Heart left ventricle (tissue), 16 donors: ENCODE measurements around the gene CUX1. TPM values are rescaled to one million over a fixed set of nuclear protein-coding genes. Genes with fewer than 3 reads are reported as not detected.
A peak's percentile ranks its signal among the peaks of the same experiment; 100 is the strongest.

Experiments
- ATAC-seq, 4 donors: fragments of 200-7000 bp; cut with Tn5 transposase; one replicate each; pipeline ENCODE4 v1.9.1; 2020 to 2022; ENCODE audit warnings: moderate library complexity in 4 of 4, mild to moderate bottlenecking in 3 of 4, moderate number of reproducible peaks in 1 of 4
- DNase-seq, 5 donors: peaks; one replicate each; pipeline ENCODE4 v3.0.0-alpha.2; 2020
- H3K27ac ChIP-seq, 12 donors: fragments of 200-600 bp; sonication (generic) in 4 of 12; one replicate each; pipeline versions ENCODE4 v1.5.0 to v1.8.0; 2016 to 2022; ENCODE audit warnings: mild to moderate bottlenecking in 2 of 12
- H3K27me3 ChIP-seq, 9 donors: fragments of 200-600 bp; sonication (generic) in 2 of 9; one replicate each; pipeline versions ENCODE4 v1.5.1 to v1.8.0; 2016 to 2022; ENCODE audit warnings: mild to moderate bottlenecking in 3 of 9
- H3K36me3 ChIP-seq, 9 donors: fragments of 200-600 bp; sonication (generic) in 2 of 9; one replicate each; pipeline versions ENCODE4 v1.5.0 to v1.8.0; 2018 to 2022; ENCODE audit warnings: mild to moderate bottlenecking in 2 of 9
- H3K4me1 ChIP-seq, 12 donors: fragments of 200-600 bp; sonication (generic) in 4 of 12; one replicate each; pipeline versions ENCODE4 v1.5.0 to v1.8.0; 2016 to 2022; ENCODE audit warnings: mild to moderate bottlenecking in 3 of 12
- H3K4me3 ChIP-seq, 12 donors: fragments of 200-600 bp; sonication (generic) in 4 of 12; one replicate each; pipeline versions ENCODE4 v1.5.0 to v1.8.0; 2017 to 2022; ENCODE audit warnings: mild to moderate bottlenecking in 9 of 12, moderate library complexity in 4 of 12
- H3K9me3 ChIP-seq, 12 donors: fragments of 200-600 bp; sonication (generic) in 4 of 12; one replicate each; pipeline versions ENCODE4 v1.5.0 to v1.8.0; 2016 to 2022; ENCODE audit warnings: mild to moderate bottlenecking in 1 of 12
- POLR2A ChIP-seq, 2 donors: fragments of 450-650 bp; IDR thresholded peaks; one replicate each; pipeline ENCODE4 v1.6.1; 2017; ENCODE audit warnings: antibody characterized with exemption in 2 of 2, mild to moderate bottlenecking in 2 of 2, moderate library complexity in 2 of 2
- WGBS, 4 donors: extraction: QIAGEN DNeasy Blood & Tissue Kit in 2 of 4; methylation state at CpG; one replicate each; pipeline versions ENCODE4 v1.1.5 to v1.1.7; 2013 to 2018; 5-methylcytosine and 5-hydroxymethylcytosine counted together
- intact Hi-C, 10 donors: fragments of 100-400 bp; cut with DNase I; formaldehyde crosslinking; loops; one replicate each; pipeline versions ENCODE4 v1.11.1 to v1.14.2; 2022
- polyA plus RNA-seq, 2 donors: library from polyadenylated mRNA; stranded (reverse); fragments of 200-250 nt; gene quantifications; one replicate each; pipeline ENCODE4 v1.2.3, GENCODE V29; 2013
- total RNA-seq, 9 donors: library from RNA; depleted of rRNA in 2 of 9; stranded (reverse); fragments of >200 nt in 2 of 9; fragmentation: NEBNext Ultra II Directional in 3 of 9; extraction: Animal tissue kit (Norgen Biotek cat#: 25700) in 3 of 9; gene quantifications; one replicate each; pipeline versions ENCODE4 v1.1.0 to v1.2.4, GENCODE V29; 2016 to 2023
- TF ChIP-seq, protein P1 (sequence below), 12 donors: fragments of 200-600 bp; sonication (generic) in 4 of 12; IDR thresholded peaks; one replicate each; pipeline versions ENCODE4 v1.5.0 to v1.8.0; 2018 to 2022; ENCODE audit warnings: antibody characterized with exemption in 12 of 12, mild to moderate bottlenecking in 5 of 12
- donor health status: ischemic (EF 13 %, LVEDD 7.1; RV severe dilation, severe dysfunction).
- donor health status: healthy with polysubstance abuse.
- donor health status: DM: no; HTN: yes; CAD: no.
- donor health status: DM: no; HTN: no; CAD: no.
- donor health status: ischemic (EF 25% LVEDD 6.9; RV normal size, moderate dysfunction).
- donor health status: ischemic (EF 25% LVEDD 5.7; RV mildly dilated, moderate dysfunction).
- donor health status: healthy.
- donor health status: DM: yes; HTN: yes; CAD: no.
- donor health status: ischemic (EF 35%, LVEDD 5.7; RV mildly dilated, moderate dysfunction).
- donor health status: nonischemic (EF 11% LVEDD 7.7; RV severe dilation, severe dysfunction).
- donor health status: DM: yes; HTN: yes; CAD: no.
- donor health status: PGD.
- donor health status: ischemic (EF 29% LVEDD 5.4; RV normal size, mild dysfunction).
- donor health status: nonischemic (EF 23%, LVEDD 6.1; RV moderate dilation, normal function).

CUX1 gene
- total and polyA plus RNA-seq, 11 donors = 51.9 to 173 (median 122) TPM

DNA sequence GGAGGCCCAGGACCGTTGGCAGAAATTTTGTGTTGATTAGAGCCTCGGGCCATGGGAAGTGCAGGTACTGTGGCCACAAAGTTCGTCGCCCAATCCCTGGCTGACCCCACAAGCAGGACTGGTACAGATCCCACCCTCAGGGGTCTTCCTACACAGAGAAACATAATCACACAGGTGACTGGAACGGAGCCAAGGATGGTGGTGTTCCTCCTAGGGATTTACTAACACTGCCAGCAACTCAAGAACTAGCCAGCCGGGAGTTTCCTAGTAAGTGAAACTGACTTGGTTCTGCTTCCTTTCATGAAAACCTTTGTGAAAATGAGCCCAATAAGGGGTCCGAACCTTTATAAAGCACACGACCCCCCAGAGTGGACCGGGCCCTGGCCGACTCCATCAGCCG lies 5.7 kb downstream of the CUX1 start:
- Histone ChIP-seq H3K27ac (peak overlapping the region in 9 of 12 donors; percentile 2 to 60 (median 24)), H3K4me1 (peaks cover 0 to 64% (median 43%) of the 10 kb centered on the region in 12 donors), H3K4me3 (peak overlapping the region in 1 of 12 donors; percentile 3), H3K36me3 (no peaks in the 10 kb centered on the region), H3K27me3 (no peaks in the 10 kb centered on the region), H3K9me3 (no peaks in the 10 kb centered on the region)
- peak in 1 of 5 donors; percentile 30 for DNase-seq
- intact Hi-C loops = loop anchor here in 1 of 10 donors (5.0 kb wide), 1 partner anchor 34 kb away; no protein-coding TSS in a partner anchor
- TF ChIP-seq POLR2A (IDR thresholded peaks at IDR 0.05) = no peak
- TF ChIP-seq, protein P1, sequence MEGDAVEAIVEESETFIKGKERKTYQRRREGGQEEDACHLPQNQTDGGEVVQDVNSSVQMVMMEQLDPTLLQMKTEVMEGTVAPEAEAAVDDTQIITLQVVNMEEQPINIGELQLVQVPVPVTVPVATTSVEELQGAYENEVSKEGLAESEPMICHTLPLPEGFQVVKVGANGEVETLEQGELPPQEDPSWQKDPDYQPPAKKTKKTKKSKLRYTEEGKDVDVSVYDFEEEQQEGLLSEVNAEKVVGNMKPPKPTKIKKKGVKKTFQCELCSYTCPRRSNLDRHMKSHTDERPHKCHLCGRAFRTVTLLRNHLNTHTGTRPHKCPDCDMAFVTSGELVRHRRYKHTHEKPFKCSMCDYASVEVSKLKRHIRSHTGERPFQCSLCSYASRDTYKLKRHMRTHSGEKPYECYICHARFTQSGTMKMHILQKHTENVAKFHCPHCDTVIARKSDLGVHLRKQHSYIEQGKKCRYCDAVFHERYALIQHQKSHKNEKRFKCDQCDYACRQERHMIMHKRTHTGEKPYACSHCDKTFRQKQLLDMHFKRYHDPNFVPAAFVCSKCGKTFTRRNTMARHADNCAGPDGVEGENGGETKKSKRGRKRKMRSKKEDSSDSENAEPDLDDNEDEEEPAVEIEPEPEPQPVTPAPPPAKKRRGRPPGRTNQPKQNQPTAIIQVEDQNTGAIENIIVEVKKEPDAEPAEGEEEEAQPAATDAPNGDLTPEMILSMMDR (IDR thresholded peaks at IDR 0.05) = no peak
- WGBS, 4 donors = 57 to 68% (median 64%) methylated on average over 11 of the region's 11 CpGs
- peak in 1 of 4 donors; percentile 10 for ATAC-seq

DNA sequence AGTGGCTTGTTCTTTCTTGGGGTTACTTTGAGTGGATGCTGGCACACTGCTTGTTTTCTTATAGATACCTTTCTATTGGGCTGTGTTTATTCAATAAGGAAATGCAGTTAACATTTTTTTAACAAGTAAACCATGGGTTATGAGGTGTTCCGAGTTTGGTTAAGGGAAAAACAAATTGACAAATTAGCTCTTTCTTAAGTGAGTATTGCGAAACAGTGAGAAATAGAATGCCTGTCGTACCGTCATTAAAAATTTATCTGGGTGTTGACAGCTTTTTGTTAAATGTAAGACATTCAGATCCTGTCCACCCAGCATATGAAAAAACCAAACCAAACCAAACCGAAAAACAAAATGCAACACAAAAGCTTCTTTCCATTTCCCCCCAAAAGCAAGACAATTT lies 6.2 kb downstream of the CUX1 start:
- WGBS, 4 donors = 60 to 69% (median 65%) methylated on average over 5 of the region's 5 CpGs
- no peaks in the 10 kb centered on the region for H3K27me3 ChIP-seq
- no peaks in the 10 kb centered on the region for H3K36me3 ChIP-seq
- TF ChIP-seq, protein P1 (IDR thresholded peaks at IDR 0.05) = no peak
- TF ChIP-seq POLR2A (IDR thresholded peaks at IDR 0.05) = no peak
- peak overlapping the region in 5 of 12 donors; percentile 2 to 60 (median 30) for H3K27ac ChIP-seq
- ATAC-seq (no peak), DNase-seq (no peak)
- H3K9me3 ChIP-seq = no peaks in the 10 kb centered on the region
- H3K4me1 ChIP-seq = peaks cover 0 to 64% (median 43%) of the 10 kb centered on the region in 12 donors
- no peak overlapping the region for H3K4me3 ChIP-seq
- intact Hi-C loops = loop anchor here in 1 of 10 donors (5.0 kb wide), 1 partner anchor 34 kb away; no protein-coding TSS in a partner anchor

DNA sequence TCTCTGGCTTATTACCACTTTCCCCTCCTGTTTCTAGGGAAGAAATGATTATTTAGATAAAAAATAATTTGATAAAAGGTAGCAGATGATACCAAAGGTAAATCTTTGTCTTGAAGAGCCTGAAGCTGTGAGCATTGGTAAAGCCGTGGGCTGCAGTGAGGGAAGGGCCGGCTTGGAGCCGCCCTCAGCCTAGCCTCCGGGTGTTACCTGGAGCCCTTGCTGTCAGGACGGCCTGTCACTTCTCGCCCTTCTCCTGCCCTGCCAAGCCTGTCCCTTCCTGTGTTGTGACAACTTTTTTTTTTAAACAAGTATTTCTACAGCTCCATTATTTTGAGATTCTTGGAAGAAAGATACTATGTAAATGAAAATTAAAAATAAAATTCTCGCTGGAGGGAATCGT lies 7.0 kb downstream of the CUX1 start:
- no peak for TF ChIP-seq POLR2A (IDR thresholded peaks at IDR 0.05)
- TF ChIP-seq, protein P1 (IDR thresholded peaks at IDR 0.05) = no peak
- 86 to 89% (median 87%) methylated on average over 8 of the region's 8 CpGs for WGBS, 4 donors
- H3K36me3 ChIP-seq = no peaks in the 10 kb centered on the region
- no peak overlapping the region for H3K4me3 ChIP-seq
- no peak overlapping the region for H3K27ac ChIP-seq
- no peak for DNase-seq
- no peaks in the 10 kb centered on the region for H3K27me3 ChIP-seq
- peaks cover 0 to 64% (median 39%) of the 10 kb centered on the region in 12 donors for H3K4me1 ChIP-seq
- no peaks in the 10 kb centered on the region for H3K9me3 ChIP-seq
- ATAC-seq = peak in 1 of 4 donors; percentile 30
- intact Hi-C loops = loop anchor here in 1 of 10 donors (5.0 kb wide), 1 partner anchor 33 kb away; no protein-coding TSS in a partner anchor

DNA sequence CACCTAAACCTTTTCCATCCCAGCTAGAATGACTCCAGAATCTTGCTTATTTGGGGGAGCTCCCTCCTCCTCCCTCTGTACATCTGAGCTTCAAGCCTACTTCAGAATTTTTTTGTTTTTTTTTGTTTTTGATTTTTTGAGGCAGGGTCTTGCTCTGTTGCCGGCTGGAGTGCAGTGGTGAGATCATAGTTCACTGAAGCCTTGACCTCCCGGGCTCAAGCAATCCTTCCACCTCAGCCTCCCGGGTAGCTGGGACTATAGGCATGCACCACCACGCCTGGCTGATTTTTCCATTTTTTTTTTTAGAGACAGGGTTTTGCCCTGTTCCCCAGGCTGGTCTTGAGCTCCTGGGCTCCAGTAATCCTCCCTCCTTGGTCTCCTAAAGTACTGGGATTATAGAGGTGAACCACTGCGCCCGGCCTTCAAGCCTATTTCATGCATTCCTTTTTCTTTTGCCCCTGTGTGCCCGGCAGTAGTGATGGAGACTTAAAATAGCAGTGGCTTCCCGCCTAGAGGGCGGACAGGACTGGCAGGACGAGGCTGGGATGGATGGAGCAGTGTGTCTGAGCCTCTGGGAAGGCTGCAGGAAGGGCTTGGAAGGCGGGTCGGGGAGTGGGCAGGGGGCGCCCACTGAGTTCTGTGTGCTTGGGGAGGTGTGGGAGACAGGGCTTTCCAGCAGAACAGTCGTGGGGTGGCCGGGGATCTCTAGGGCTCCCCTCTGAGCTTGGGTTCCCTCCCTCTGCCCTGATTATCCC lies 8.8 kb downstream of the CUX1 start:
- ATAC-seq (peak in 1 of 4 donors; percentile 40), DNase-seq (no peak)
- TF ChIP-seq POLR2A (IDR thresholded peaks at IDR 0.05) = no peak
- TF ChIP-seq, protein P1 (IDR thresholded peaks at IDR 0.05) = no peak
- H3K4me1 ChIP-seq = peaks cover 0 to 63% (median 33%) of the 10 kb centered on the region in 12 donors
- peaks cover 0 to under 1% (median 0%) of the 10 kb centered on the region in 9 donors for H3K36me3 ChIP-seq
- no peaks in the 10 kb centered on the region for H3K9me3 ChIP-seq
- no peak overlapping the region for H3K4me3 ChIP-seq
- H3K27me3 ChIP-seq = no peaks in the 10 kb centered on the region
- 75 to 82% (median 80%) methylated on average over 15 of the region's 15 CpGs for WGBS, 4 donors
- H3K27ac ChIP-seq = no peak overlapping the region
- intact Hi-C loops = no loop called here
